HTR-8/SVneo (cell line): Measurements from ENCODE around the gene TOB2.

ENCODE experiments used
- DNase-seq: peaks from one replicate; pipeline ENCODE4 v3.0.0; 2011; ENCODE audit warnings: low spot score, mixed read lengths; ENCODE audit not compliant: insufficient read length
- FAIRE-seq: peaks from 2 replicates; lab custom pipeline; 2011; peaks lifted over from hg19 to GRCh38; lab: Jason Lieb, UNC

Gene TOB2

DNA sequence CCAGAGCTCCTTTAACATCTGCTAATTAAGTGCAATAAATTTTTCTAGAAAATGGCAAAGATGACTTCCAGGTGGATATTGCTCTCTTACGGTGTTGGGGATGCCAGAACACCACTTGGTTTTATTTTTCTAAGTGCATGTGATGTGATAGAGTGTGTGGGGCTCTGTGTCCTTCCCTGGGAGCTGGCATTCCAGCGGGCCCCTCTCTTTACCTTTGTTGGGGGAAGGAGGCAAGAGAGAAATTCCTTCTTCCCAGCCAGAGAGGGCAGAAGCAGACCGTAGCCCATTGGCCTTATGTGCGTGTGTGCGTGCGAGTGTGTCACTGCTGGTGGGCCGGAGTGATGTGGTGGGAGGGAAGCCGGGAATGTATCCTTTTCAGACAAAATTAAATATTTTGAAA is 47.7 kb downstream of the TOB2 start:
- DNase-seq, result no peak
- FAIRE-seq, result no peak

DNA sequence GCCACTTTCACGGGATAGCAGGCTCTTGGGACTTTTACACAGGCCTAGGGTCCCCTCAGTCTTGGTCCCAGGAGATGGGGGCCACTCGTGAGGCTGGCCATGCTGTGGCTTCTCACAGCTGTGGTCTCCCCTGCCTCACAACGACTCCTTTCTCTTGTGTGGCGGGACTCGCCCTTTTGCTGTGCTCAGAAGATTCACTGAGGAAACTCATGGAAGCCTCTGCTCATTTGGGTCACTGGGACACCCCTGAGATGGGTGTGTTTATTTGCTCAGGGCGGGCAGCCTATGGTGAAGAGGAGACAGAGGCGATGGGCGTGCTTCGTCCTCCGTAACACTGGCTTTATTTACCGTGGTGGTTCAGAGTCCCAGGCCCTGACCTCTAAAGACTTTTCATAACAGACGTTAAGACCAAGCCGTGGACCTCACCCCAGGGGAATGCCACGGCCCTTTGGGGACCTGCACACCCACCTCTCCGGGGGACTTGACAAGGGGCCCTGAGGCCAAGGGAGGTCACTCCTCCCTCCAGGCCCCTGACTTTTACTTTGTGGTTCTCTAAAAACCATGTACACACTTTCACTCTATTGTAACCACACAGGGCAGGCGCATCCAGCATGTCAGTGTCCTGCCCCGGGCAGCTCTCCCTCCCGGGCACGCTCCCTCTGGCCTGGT is 49.3 kb downstream of the TOB2 start:
- no peak for FAIRE-seq
- DNase-seq, result no peak

DNA sequence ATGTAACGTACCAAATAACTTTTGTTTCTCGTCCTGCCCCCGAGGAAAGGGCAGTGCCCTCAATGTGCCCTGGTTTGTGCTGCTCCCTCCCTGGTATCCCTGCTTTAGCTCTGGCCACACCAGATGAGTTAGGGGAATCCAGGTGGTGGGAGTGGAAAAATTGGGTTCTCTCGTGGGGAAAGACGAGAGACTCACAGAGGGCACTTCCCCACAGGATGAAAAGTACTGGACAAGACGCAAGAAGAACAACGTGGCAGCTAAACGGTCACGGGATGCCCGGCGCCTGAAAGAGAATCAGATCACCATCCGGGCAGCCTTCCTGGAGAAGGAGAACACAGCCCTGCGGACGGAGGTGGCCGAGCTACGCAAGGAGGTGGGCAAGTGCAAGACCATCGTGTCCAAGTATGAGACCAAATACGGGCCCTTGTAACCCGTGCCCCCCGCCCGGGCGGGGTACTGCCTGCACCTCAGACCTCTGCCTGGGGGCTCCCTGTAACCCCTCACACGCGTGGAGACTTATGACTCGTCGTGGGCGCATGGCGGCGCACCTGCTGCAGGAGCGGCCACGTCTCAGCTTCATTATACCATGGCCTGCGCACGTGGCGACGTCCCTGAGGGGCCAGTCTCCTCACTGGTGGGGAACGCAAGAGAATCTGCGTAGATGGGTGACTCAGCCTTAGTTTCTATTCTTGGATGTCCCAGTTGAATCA is 50.9 kb downstream of the TOB2 start:
- no peak for FAIRE-seq
- DNase-seq, result no peak

DNA sequence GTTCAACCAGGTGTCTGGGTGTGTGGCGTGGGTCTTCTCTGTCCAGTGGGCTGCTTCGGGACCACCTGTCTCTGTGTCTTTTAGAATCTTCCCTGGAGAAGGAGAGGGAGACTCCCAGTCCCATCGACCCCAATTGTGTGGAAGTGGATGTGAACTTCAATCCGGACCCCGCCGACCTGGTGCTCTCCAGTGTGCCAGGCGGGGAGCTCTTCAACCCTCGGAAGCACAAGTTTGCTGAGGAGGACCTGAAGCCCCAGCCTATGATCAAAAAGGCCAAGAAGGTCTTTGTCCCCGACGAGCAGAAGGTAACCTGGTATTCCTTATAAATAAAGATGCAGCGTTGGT is 52.6 kb downstream of the TOB2 start:
- DNase-seq, result no peak
- FAIRE-seq, result no peak

DNA sequence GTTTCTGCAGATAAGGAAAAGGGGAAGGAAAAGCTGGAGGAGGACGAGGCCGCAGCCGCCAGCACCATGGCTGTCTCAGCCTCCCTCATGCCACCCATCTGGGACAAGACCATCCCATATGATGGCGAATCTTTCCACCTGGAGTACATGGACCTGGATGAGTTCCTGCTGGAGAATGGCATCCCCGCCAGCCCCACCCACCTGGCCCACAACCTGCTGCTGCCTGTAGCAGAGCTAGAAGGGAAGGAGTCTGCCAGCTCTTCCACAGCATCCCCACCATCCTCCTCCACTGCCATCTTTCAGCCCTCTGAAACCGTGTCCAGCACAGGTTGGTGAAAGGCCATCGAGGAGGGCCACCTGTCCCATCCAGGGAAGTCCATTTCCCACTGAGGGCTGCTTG is 59.3 kb downstream of the TOB2 start:
- FAIRE-seq, result no peak

DNA sequence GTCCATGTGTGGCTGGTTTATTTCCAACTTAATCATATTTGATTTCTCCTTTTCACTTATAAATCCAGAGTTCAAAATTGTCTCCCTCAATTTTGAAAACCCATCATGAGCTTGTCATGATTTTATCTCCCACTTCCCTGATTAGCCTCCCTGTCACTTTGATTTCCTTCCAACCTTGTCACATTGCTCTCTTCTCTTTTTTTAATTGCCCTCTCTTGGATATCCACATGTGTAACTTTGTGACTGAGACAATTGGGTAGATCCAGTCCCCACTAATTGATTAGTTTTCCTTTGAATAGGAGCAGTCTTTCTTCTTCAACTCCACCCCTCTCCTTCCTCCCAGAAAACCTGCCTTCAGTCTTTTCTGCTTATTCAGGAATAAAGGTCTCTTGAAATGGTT is 62.5 kb downstream of the TOB2 start:
- no peak for DNase-seq
- FAIRE-seq, result no peak

More for the DNA sequence above, 59.3 kb downstream of the TOB2 start:
- DNase-seq, result no peak
